ENCODE results near the gene TFF3.
"Not testable (repeated sequence)": the region's sequence is repeated elsewhere in the genome, so short reads cannot be mapped to it uniquely, and the experiment has no call there.

Gene TFF3

GRCh38 chr21:42304556-42305454 is 10.4 kb downstream of the TFF3 start:
- no peak for DNase-seq (ENCODE audit: low spot score)

- no peak for DNase-seq (ENCODE audit: low spot score)
Observed at GRCh38 chr21:42303443-42303842, 11.8 kb downstream of the TFF3 start.

GRCh38 chr21:42302794-42303193 is 12.4 kb downstream of the TFF3 start:
- no peak for DNase-seq (ENCODE audit: low spot score)

DNA sequence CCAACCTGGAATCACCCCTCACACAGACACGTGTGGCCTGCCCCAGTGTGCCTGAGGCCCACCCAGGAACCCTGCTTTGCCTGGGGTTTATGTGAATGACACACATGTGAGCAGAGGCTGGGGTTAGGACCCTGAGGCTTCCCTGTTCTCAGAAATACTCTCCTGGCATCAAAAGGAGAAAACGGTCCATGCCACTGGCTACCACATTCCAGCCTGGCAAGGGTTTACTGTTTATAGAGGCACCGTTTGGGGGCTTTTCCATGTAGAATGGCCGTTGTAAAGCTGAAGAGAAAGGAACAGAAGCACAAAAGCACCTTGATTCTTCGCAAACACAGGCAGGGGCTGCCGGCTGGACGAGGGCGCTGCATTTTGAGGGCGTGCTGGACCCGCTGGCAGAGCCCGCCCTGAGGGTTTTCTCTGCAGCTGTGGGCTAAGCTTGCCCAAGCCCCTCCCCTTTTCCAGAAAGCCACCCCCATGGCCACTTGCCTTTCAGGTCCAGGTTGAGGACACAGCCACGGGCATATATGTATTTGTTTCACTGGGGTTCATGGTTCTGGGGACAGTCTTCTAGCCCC is 13.0 kb downstream of the TFF3 start:
- no peak for DNase-seq (ENCODE audit: low spot score)

DNA sequence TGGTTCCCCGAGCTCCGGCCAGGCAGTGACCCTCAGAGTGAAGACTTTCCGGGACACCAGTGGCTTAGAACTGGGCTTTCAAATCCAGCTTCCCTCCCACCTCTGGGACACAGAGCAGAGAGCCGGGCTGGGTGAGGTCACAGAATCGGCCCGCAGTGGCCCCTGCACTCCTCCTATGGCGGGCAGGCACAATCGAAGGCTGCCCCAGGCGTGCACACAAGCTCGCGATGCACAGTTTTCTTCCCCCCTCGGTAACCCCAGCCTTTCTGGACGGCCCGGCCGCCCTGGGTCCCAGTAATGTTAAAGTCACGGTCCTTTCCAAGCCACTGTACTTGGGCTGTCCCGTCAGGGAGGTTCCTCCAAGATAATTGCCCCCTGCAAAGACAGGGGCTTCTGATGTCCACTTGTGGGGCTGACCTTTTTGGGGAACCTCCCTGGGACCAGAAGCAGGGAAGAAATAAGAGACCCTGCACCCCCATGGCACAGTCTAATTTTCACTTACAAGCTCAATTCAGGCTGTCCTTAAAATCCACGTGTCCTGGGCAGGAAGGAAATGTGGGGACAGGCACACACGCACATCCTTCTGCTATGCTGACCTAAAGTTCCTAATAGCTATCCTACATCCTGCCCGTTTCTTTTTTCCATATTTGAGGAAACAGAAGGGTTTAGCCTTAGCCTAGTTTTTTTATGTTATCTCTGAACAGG is 13.7 kb downstream of the TFF3 start:
- no peak for DNase-seq (ENCODE audit: low spot score)

GRCh38 chr21:42300956-42301355 is 14.3 kb downstream of the TFF3 start:
- no peak for DNase-seq (ENCODE audit: low spot score)

DNA sequence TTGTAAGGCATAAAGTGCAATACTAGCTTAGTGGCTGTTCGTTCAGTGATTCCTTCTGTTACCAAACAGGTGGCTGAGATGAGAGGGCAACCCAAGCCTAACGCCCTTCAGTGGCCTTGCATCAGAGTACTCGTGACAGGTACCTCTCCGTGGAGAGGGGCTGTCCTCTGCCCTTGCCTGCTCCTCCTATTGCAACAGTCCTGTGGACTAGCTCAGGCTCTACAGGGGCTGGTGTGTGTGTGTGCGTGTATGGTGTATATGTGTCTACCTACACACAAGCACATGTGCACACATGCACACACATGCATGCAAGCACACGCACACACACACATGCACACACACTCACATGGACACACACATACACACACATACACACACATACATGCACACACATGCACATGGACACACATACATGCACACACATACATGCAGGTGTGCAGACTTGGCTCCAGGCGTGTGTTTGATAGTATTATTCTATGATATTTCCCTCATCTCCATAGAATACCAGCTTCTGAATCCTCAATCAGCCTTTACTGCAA is 15.1 kb downstream of the TFF3 start:
- no peak for DNase-seq (ENCODE audit: low spot score)

DNA sequence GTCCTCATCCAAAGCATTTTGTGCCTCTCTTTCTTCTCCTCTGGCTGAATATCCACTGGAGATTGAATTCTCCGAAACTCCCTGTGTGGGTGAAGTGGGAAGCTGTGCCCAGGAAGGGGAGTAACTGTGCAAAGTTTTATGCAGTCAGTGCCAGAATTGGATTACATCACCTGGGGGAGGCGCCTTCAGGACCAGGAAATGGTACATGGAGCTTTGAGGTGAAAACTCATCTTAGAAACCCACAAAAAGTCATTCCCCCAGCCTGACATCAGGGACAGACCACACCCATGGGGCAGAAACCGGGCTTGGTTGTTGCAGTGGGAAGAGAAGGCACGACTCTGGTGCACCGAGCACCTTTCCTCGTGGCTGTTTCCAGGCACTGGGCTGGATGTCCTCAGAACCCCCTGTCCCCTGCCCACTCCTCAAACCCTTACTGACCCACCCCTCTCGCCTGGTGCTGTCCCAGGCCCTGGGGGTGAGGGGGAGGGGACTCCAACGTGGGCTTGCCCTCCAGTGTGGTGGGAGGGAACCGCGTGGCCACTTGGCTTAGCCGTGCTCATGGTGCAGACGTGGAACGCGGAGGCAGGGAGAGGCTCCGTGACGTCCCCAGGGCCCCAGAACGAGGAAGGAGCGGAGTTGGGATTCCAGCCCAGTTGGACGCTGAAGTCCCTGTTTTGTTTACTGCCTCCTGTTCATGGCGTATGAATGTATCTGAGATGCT is 15.7 kb downstream of the TFF3 start:
- no peak for DNase-seq (ENCODE audit: low spot score)

DNA sequence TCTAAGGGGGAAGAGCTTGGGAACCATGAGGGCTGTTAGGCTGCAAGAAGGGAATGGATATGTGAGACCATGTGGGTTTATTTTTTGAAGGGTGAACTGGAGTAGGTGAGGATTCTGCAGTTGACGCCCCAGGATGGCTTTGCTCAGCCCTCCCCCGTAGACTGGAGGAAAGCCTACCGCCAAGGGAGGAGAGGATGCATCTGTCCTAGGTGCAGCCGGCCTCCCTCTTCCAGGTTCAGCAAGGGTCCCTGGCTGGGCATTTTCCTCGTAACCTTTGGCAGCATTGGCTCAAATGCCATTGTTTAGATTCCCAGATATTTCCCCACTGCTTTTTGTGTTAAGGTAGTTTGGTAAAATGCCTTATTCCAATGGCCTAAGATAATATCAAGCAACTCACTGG is 16.6 kb downstream of the TFF3 start:
- DNase-seq (ENCODE audit: low spot score), result no peak

- no peak for DNase-seq (ENCODE audit: low spot score)
Observed at GRCh38 chr21:42298237-42298636, 17.0 kb downstream of the TFF3 start.

DNA sequence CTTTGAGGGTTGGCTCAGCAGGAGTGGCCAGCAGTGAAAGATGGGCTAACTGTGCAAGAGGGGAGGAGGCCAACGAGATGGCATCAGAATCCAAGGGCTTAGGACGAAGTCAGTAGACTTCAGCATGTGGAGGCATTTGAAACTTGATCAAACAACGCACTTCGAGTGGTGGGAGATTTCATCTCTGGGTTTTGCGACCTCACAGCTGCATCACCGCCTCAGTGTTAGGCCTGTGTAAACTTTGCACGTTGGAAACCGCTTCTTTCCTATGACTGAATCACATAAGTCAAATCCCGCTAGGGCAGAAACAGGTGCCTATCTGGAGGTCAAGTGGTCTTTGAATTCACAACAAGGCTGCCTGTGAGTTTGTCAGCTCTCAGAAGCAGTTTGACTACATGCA is 17.8 kb downstream of the TFF3 start:
- no peak for DNase-seq (ENCODE audit: low spot score)

GRCh38 chr21:42296501-42296900 is 18.7 kb downstream of the TFF3 start:
- DNase-seq (ENCODE audit: low spot score), result no peak

DNA sequence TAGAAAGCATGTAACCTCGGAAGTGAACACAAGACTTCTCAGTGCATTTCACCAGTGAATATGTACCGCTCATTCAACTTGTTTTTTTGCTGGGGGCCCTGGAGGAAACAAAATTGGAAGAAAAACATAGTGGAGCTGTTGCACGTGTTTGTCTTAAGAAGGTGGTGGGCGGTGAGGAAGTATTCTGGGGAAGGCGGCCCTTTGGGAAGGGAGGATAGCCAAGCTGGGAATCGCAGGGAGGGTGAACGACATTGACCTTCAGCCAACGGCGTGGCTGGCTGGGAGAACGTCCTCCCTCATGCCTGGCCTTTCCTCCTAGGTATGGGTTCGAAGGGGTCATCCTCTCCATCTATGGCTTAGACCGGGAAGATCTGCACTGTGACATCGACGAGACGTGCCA is 19.4 kb downstream of the TFF3 start:
- no peak for DNase-seq (ENCODE audit: low spot score)

DNA sequence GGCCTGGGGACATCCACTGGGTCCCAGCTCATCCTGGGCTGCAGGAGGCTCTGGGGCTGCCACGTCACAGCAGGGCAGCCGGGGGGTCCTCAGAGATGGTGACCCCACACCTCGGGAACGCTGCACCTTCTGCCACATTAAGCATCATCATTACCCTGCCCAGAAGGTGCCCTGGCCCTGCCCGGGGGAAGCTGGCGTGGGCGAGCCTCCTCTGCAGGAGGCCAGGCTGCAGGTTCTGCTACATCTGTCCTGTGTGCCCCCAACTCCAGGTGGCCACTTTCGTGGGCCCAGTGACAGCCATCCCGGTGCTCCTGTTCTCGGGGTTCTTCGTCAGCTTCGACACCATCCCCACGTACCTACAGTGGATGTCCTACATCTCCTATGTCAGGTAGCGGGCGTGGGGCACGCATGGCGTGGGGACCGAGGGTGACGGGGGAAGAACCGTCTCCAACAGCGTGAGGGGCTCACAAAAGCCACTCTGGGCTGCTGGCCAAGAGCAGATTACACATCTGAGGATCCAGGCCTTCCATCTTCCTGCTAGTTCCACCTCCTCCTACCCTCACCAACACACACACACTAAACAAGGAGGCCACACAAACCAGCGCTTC is 20.8 kb downstream of the TFF3 start:
- DNase-seq (ENCODE audit: low spot score), result no peak

DNA sequence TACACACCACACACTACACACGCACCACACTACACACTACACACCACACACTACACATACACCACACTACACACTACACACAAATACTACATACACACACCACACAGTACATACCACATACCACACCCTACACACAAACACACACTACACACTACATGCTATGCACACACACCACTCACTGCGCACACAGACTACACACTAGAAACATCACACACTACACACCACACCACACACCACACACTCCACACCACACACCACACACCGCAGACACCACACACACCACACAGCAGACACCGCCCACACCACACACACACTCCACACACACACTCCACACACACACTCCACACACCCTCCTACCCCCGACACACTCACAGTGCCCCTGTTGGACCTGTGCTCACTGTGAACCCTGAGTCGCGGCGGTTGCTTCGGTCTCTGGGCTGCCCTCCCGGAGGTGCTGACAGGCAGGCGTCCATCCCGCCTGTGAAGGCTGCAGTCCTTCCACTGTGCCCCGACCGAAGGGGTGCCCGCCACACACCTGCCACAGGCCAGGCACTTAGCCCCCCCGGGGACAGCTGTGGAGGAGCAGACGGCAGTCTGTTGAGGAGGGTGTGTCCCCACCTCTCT is 21.4 kb downstream of the TFF3 start:
- no peak for DNase-seq (ENCODE audit: low spot score)

GRCh38 chr21:42292563-42293142 is 22.6 kb downstream of the TFF3 start:
- not testable (repeated sequence) for DNase-seq (ENCODE audit: low spot score)

- DNase-seq (ENCODE audit: low spot score), result no peak
Observed at GRCh38 chr21:42291751-42292562, 23.3 kb downstream of the TFF3 start.

DNA sequence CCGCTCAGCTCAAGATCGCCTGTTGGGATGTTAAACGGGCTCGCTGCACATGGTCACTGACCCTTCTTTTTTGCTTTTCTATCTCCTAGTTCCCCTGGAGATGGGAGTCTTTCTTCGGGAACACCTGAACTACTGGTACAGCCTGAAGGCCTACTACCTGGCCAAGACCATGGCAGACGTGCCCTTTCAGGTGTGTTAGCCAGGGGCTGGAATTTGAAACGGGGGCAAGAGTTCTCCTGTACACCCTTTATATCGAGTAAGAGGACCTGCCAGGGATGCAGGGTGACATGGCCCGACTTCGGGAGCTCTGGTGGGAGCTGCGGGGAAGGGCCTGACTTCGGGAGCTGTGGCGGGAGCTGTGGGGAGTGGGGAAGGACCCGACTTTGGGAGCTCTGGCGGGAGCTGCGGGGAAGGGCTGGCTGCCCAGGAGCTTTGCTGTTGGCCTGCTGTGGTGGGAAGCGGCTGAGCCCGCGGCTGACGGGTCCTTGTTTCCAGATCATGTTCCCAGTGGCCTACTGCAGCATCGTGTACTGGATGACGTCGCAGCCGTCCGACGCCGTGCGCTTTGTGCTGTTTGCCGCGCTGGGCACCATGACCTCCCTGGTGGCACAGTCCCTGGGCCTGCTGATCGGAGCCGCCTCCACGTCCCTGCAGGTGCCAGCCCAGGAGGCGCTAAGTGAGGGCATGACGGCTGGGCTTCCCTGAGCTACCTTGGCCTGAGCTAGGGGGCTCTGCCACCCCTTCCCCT is 24.0 kb downstream of the TFF3 start:
- DNase-seq (ENCODE audit: low spot score), result no peak

GRCh38 chr21:42290505-42290904 is 24.7 kb downstream of the TFF3 start:
- no peak for DNase-seq (ENCODE audit: low spot score)

Measured in putamen (tissue), 1 donor.